Measurements from ENCODE around the gene NBL1. TPM values are rescaled to one million over a fixed set of nuclear protein-coding genes. Genes with fewer than 3 reads are reported as not detected.

The NBL1 gene
- total and polyA plus RNA-seq, 4 donors: 0.72 to 4.4 (median 1.7) TPM

GRCh38 chr1:19644395-19644680, 227 bp downstream of the NBL1 start:
- peak overlapping the region in 2 of 3 donors; percentile 15 to 62 for H3K4me3 ChIP-seq (ENCODE audit: low read depth in 1 of 3, low read length in 3 of 3)
- DNase-seq (ENCODE audit: low spot score): no peak
- H3K4me1 ChIP-seq (ENCODE audit: control insufficient read depth in 4 of 4, insufficient read depth in 4 of 4, low read length in 3 of 4): peaks cover 3 to 12% (median 8%) of the 10 kb centered on the region in 4 donors
- no peak overlapping the region for H3K9ac ChIP-seq (ENCODE audit: low read depth in 1 of 2, low read length in 2 of 2)
- peaks cover 0 to 8% (median 0%) of the 10 kb centered on the region in 4 donors for H3K27me3 ChIP-seq (ENCODE audit: control insufficient read depth in 4 of 4, insufficient read depth in 4 of 4, low read length in 3 of 4)
- H3K9me3 ChIP-seq (ENCODE audit: control insufficient read depth in 4 of 4, low read length in 3 of 4): no peaks in the 10 kb centered on the region
- TF ChIP-seq MAX (IDR thresholded peaks at IDR 0.05): no peak
- TF ChIP-seq YY1 (IDR thresholded peaks at IDR 0.05): no peak
- TF ChIP-seq RAD21 (IDR thresholded peaks at IDR 0.05): no peak
- TF ChIP-seq REST (IDR thresholded peaks at IDR 0.05): no peak
- no peak for TF ChIP-seq JUND (IDR thresholded peaks at IDR 0.05)
- no peak for TF ChIP-seq HNF4A (conservative IDR thresholded peaks at IDR 0.05)
- TF ChIP-seq ATF3 (IDR thresholded peaks at IDR 0.05): no peak
- TF ChIP-seq FOXA2 (IDR thresholded peaks at IDR 0.05): no peak
- TF ChIP-seq EGR1 (IDR thresholded peaks at IDR 0.05; ENCODE audit: low read depth in 2 of 2): no peak
- no peak for TF ChIP-seq NR2F2 (IDR thresholded peaks at IDR 0.05)
- no peak for TF ChIP-seq TAF1 (conservative IDR thresholded peaks at IDR 0.05)
- no peak for TF ChIP-seq RXRA (IDR thresholded peaks at IDR 0.05)
- TF ChIP-seq ZBTB33 (IDR thresholded peaks at IDR 0.05): no peak
- TF ChIP-seq SP1 (IDR thresholded peaks at IDR 0.05): no peak
- no peak for TF ChIP-seq CTCF (IDR thresholded peaks at IDR 0.05; ENCODE audit: low read depth, low read length, missing input control)
- no peak for TF ChIP-seq GABPA (IDR thresholded peaks at IDR 0.05 in 1 of 2, conservative IDR thresholded peaks at IDR 0.05 in 1 of 2)
- TF ChIP-seq HNF4G (IDR thresholded peaks at IDR 0.05): no peak
- no peak for TF ChIP-seq FOXA1 (IDR thresholded peaks at IDR 0.05)
- WGBS: 2% methylated on average over 51 of the region's 51 CpGs
- no peaks in the 10 kb centered on the region for H3K36me3 ChIP-seq (ENCODE audit: control insufficient read depth in 4 of 4, insufficient read depth in 3 of 4, low read depth in 1 of 4, low read length in 3 of 4)
- no peak overlapping the region for H3K27ac ChIP-seq (ENCODE audit: low read depth in 1 of 2, low read length in 2 of 2)
